Neural cell (in vitro differentiated cells): ENCODE measurements around the gene S100A16. TPM values are rescaled to one million over a fixed set of nuclear protein-coding genes. Genes with fewer than 3 reads are reported as not detected.

Experiments
- H2AFZ ChIP-seq: fragments of 200-600, 300-800 bp; sonication (generic), shearing (Covaris generic); 2 replicates; pipeline ENCODE4 v1.6.0; 2014; ENCODE audit warnings: low read depth, mild to moderate bottlenecking, antibody characterized with exemption, low read length, moderate library complexity
- H3F3A ChIP-seq: fragments of 200-600 bp; shearing (Covaris generic); 2 replicates; pipeline ENCODE4 v1.6.1; 2016; ENCODE audit warnings: mild to moderate bottlenecking, moderate library complexity, mixed read lengths, antibody characterized with exemption, low read length; ENCODE audit not compliant: insufficient read depth, poor library complexity, severe bottlenecking
- H3K27ac ChIP-seq: fragments of 200-600, 300-800 bp; sonication (generic), shearing (Covaris generic); 2 replicates; pipeline ENCODE4 v1.5.1; 2014; ENCODE audit warnings: mild to moderate bottlenecking, low read length, moderate library complexity
- H3K27me3 ChIP-seq: fragments of 300-800, 200-600 bp; sonication (generic), shearing (Covaris generic); 2 replicates; pipeline ENCODE4 v1.6.0; 2014; ENCODE audit warnings: mild to moderate bottlenecking, low read depth, low read length, moderate library complexity; ENCODE audit not compliant: insufficient read depth
- H3K36me3 ChIP-seq: fragments of 300-800, 200-600 bp; sonication (generic), shearing (Covaris generic); 2 replicates; pipeline ENCODE4 v1.5.1; 2014; ENCODE audit warnings: mild to moderate bottlenecking, antibody characterized with exemption, low read length, moderate library complexity; ENCODE audit not compliant: insufficient read depth
- H3K4me2 ChIP-seq: fragments of 300-800, 200-600 bp; sonication (generic), shearing (Covaris generic); 2 replicates; pipeline ENCODE4 v1.6.0; 2014; ENCODE audit warnings: mild to moderate bottlenecking, low read length
- H3K4me3 ChIP-seq: fragments of 300-800, 200-600 bp; sonication (generic), shearing (Covaris generic); 2 replicates; pipeline ENCODE4 v1.5.1; 2014; ENCODE audit warnings: mild to moderate bottlenecking, low read length, moderate library complexity
- H3K79me2 ChIP-seq: fragments of 200-600 bp; shearing (Covaris generic); replicated peaks from 2 replicates; pipeline ENCODE4 v1.6.0; 2014; ENCODE audit warnings: mild to moderate bottlenecking, low read length, moderate library complexity; ENCODE audit not compliant: insufficient read depth
- H3K9ac ChIP-seq: fragments of 300-800, 200-600 bp; sonication (generic), shearing (Covaris generic); 2 replicates; pipeline ENCODE4 v1.6.1; 2016; ENCODE audit warnings: mild to moderate bottlenecking, low read length, mixed read lengths
- H3K9me2 ChIP-seq: fragments of 200-600 bp; shearing (Covaris generic); 2 replicates; pipeline ENCODE4 v1.6.1; 2016; ENCODE audit warnings: mild to moderate bottlenecking, low read length, mixed read lengths; ENCODE audit not compliant: insufficient read depth
- H3K9me3 ChIP-seq: fragments of 200-600, 300-800 bp; sonication (generic), shearing (Covaris generic); 2 replicates; pipeline ENCODE4 v1.6.1; 2016; ENCODE audit warnings: mild to moderate bottlenecking, mixed run types, low read length, moderate library complexity, mixed read lengths
- H4K20me1 ChIP-seq: fragments of 200-600 bp; shearing (Covaris generic); 2 replicates; pipeline ENCODE4 v1.6.1; 2016; ENCODE audit warnings: mild to moderate bottlenecking, mixed run types; ENCODE audit not compliant: insufficient read depth
- EP300 ChIP-seq: fragments of 450-650 bp; conservative IDR thresholded peaks from 2 replicates; pipeline ENCODE4 v1.6.1; 2014; ENCODE audit warnings: antibody characterized with exemption, mild to moderate bottlenecking, moderate library complexity; ENCODE audit not compliant: poor library complexity, severe bottlenecking
- EZH2 ChIP-seq: fragments of 200-600, 300-800 bp; shearing (Covaris generic), sonication (generic); IDR thresholded peaks from 2 replicates; pipeline ENCODE4 v1.6.1; 2014; ENCODE audit warnings: antibody characterized with exemption, low read length, borderline replicate concordance, mild to moderate bottlenecking; ENCODE audit not compliant: insufficient read depth, poor library complexity, severe bottlenecking
- MXI1 ChIP-seq: fragments of 450-650 bp; conservative IDR thresholded peaks from 2 replicates; pipeline ENCODE4 v1.6.1; 2014; ENCODE audit warnings: antibody characterized with exemption, mild to moderate bottlenecking; ENCODE audit not compliant: poor library complexity, severe bottlenecking
- POLR2AphosphoS5 ChIP-seq: IDR thresholded peaks from 2 replicates; pipeline ENCODE4 v1.6.1; 2012
- RAD21 ChIP-seq: fragments of 450-650 bp; conservative IDR thresholded peaks from 2 replicates; pipeline ENCODE4 v1.6.1; 2014; ENCODE audit warnings: antibody characterized with exemption, mild to moderate bottlenecking, moderate library complexity
- REST ChIP-seq: IDR thresholded peaks from 2 replicates; pipeline ENCODE4 v1.6.1; 2012; ENCODE audit warnings: borderline replicate concordance
- SMC3 ChIP-seq: fragments of 450-650 bp; conservative IDR thresholded peaks from 2 replicates; pipeline ENCODE4 v1.6.1; 2014; ENCODE audit warnings: antibody characterized with exemption, mild to moderate bottlenecking, moderate library complexity; ENCODE audit not compliant: poor library complexity
- TAF1 ChIP-seq: IDR thresholded peaks from 2 replicates; pipeline ENCODE4 v1.6.1; 2012; ENCODE audit warnings: low read depth
- polyA plus RNA-seq: library from polyadenylated mRNA; depleted of rRNA; stranded (reverse); fragments of >200 nt; gene quantifications from 2 replicates; pipeline ENCODE4 v1.2.3, GENCODE V29; 2014
- TF ChIP-seq, protein P1 (sequence below): fragments of 450-650 bp; IDR thresholded peaks from 2 replicates; pipeline ENCODE4 v1.5.1; 2014; ENCODE audit warnings: antibody characterized with exemption, mild to moderate bottlenecking, moderate library complexity; ENCODE audit not compliant: poor library complexity, severe bottlenecking

The S100A16 gene
- polyA plus RNA-seq, 1 donor from 2014 or later, result not detected

GRCh38 chr1:153643816-153644215, 30.9 kb upstream of the S100A16 start:
- H3F3A ChIP-seq, result no peaks in the 10 kb centered on the region
- no peak for TF ChIP-seq RAD21
- H3K79me2 ChIP-seq, result peaks cover 6% of the 10 kb centered on the region
- H3K4me3 ChIP-seq, result no peak overlapping the region
- H3K9me3 ChIP-seq, result no peaks in the 10 kb centered on the region
- no peak overlapping the region for H2AFZ ChIP-seq
- no peaks in the 10 kb centered on the region for H3K27me3 ChIP-seq
- no peaks in the 10 kb centered on the region for H4K20me1 ChIP-seq
- no peak overlapping the region for H3K4me2 ChIP-seq
- no peaks in the 10 kb centered on the region for H3K9me2 ChIP-seq
- peaks cover 3% of the 10 kb centered on the region for H3K36me3 ChIP-seq
- no peak overlapping the region for H3K9ac ChIP-seq
- no peak overlapping the region for H3K27ac ChIP-seq

- Histone ChIP-seq H3F3A (no peaks in the 10 kb centered on the region), H4K20me1 (no peaks in the 10 kb centered on the region), H3K27me3 (no peaks in the 10 kb centered on the region), H3K9ac (no peak overlapping the region), H3K4me3 (no peak overlapping the region), H2AFZ (no peak overlapping the region), H3K79me2 (peaks cover 6% of the 10 kb centered on the region), H3K4me2 (no peak overlapping the region), H3K36me3 (peaks cover 3% of the 10 kb centered on the region), H3K9me3 (no peaks in the 10 kb centered on the region), H3K27ac (no peak overlapping the region), H3K9me2 (no peaks in the 10 kb centered on the region)
- TF ChIP-seq EP300 (no peak), RAD21 (no peak), TAF1 (no peak), EZH2 (no peak), POLR2AphosphoS5 (no peak), REST (no peak), MXI1 (no peak), SMC3 (no peak)
- TF ChIP-seq, protein P1, sequence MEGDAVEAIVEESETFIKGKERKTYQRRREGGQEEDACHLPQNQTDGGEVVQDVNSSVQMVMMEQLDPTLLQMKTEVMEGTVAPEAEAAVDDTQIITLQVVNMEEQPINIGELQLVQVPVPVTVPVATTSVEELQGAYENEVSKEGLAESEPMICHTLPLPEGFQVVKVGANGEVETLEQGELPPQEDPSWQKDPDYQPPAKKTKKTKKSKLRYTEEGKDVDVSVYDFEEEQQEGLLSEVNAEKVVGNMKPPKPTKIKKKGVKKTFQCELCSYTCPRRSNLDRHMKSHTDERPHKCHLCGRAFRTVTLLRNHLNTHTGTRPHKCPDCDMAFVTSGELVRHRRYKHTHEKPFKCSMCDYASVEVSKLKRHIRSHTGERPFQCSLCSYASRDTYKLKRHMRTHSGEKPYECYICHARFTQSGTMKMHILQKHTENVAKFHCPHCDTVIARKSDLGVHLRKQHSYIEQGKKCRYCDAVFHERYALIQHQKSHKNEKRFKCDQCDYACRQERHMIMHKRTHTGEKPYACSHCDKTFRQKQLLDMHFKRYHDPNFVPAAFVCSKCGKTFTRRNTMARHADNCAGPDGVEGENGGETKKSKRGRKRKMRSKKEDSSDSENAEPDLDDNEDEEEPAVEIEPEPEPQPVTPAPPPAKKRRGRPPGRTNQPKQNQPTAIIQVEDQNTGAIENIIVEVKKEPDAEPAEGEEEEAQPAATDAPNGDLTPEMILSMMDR, result no peak
These were observed 30.2 kb upstream of the S100A16 start for GRCh38 chr1:153643100-153643499.

- peaks cover 3% of the 10 kb centered on the region for H3K36me3 ChIP-seq
- H3K79me2 ChIP-seq, result peaks cover 6% of the 10 kb centered on the region
- H3K9me3 ChIP-seq, result no peaks in the 10 kb centered on the region
- no peak overlapping the region for H3K4me2 ChIP-seq
- TF ChIP-seq POLR2AphosphoS5 (no peak), TAF1 (no peak), SMC3 (no peak), REST (no peak), EP300 (no peak), RAD21 (no peak), EZH2 (no peak), MXI1 (no peak)
- TF ChIP-seq, protein P1, result no peak
- H3K27me3 ChIP-seq, result no peaks in the 10 kb centered on the region
- no peak overlapping the region for H2AFZ ChIP-seq
- no peak overlapping the region for H3K27ac ChIP-seq
- no peaks in the 10 kb centered on the region for H3F3A ChIP-seq
- no peak overlapping the region for H3K4me3 ChIP-seq
- H3K9ac ChIP-seq, result no peak overlapping the region
- H4K20me1 ChIP-seq, result no peaks in the 10 kb centered on the region
- no peaks in the 10 kb centered on the region for H3K9me2 ChIP-seq
These were observed 29.2 kb upstream of the S100A16 start for GRCh38 chr1:153642161-153642560.
